Astrocyte of the hippocampus (primary cell): ENCODE measurements around the gene SPTLC3.
A peak's percentile ranks its signal among the peaks of the same experiment; 100 is the strongest.

Experiments
- DNase-seq: peaks from one replicate; pipeline ENCODE4 v3.0.0; 2011; ENCODE audit warnings: low read depth, low spot score

Gene SPTLC3

GRCh38 chr20:13094976-13095375, 86.2 kb downstream of the SPTLC3 start:
- DNase-seq = no peak

DNA sequence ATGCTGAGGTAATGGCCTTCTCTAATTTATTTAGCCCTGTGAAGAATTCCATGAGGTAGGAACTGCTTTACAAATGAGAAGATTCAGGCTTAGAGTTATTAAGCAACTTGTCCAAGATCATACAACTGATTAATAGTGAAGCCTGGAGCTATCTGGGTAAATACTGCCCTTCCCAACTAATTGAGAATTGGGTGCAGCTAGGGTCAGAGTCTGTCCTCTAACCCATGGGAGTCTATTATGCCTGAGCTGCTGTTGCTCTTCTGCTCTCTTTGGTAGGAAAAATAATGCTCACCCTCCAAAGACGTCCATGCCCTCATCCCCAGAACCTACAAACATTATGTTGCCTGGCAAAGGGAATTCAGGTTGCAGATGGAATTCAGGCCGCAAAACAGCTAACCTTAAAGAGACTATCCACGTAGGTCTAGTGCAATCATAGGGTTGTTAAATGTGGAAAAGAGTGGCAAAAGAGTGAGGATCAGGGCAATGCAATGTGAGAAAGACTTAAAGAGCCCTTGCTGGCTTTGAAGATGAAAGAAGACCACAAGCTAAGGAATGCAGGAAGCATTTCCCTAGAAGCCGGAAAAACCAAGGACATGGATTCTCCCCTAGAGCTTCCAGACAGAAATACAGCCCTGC, 90.1 kb downstream of the SPTLC3 start:
- DNase-seq = no peak

DNA sequence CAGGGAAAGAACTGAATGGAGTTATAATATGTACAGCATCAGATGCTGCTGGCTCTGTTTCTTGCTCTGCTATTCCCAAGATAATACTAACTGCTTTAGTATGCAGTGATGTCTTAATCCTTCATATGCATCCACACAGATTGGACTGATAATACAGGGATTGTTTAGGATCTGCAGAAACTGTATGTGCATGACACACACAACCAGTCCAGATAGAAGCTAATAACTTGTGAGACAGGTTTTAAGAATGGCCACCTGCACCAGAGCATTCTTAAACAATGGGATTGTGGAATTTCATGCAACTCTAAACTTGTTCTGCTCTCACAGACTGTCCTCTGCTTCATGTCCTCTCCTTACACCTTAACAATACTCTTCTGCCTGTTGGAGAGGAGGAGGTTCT, 90.9 kb downstream of the SPTLC3 start:
- no peak for DNase-seq

- peak; percentile 30 for DNase-seq
Observed at GRCh38 chr20:13101276-13101675, 92.5 kb downstream of the SPTLC3 start.

GRCh38 chr20:13101706-13102105, 92.9 kb downstream of the SPTLC3 start:
- peak; percentile 20 for DNase-seq

DNA sequence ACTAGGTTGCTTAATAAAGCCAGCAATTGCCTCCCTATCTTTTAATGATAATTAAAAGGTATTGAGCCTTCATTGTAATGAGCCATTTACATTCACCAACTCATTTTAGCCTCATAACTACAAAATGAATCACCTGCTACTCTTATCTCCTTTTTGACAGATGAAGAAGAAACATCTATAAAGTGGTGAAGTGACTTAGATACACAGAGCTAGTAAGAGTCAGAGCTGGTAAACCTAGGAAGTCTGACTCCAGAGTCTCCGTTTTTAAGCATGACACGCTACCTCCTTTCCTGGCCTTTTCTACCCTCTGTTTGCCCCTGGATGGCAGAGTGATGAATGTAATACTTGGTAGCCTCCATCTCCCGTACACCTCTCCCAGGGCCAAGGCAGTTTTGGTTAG, 93.5 kb downstream of the SPTLC3 start:
- DNase-seq = no peak

GRCh38 chr20:13102694-13103093, 93.9 kb downstream of the SPTLC3 start:
- no peak for DNase-seq

DNA sequence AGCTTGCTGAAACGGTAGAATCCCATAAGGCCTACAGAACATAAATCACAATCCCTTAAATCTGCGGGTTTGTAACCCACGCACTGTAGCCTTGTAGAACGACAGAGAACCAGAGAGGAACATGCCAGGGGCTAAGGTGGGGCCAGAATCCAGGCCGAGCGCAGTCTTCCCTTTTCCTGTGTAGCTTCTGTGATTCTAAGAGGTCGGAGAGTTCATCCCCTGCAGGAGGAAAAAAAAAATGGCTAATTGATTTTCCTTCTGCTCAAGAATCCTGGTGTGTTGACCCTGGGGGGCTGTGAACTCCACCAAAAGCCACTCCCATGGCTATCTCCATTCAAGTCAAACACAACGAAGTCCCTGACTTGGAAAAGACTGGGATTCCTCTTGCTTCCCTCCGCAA, 96.3 kb downstream of the SPTLC3 start:
- no peak for DNase-seq

- peak; percentile 48 for DNase-seq
Observed at GRCh38 chr20:13105864-13106457, 97.2 kb downstream of the SPTLC3 start.

- no peak for DNase-seq
Observed at GRCh38 chr20:13109658-13110057, 100.9 kb downstream of the SPTLC3 start.

GRCh38 chr20:13110796-13111195, 102.0 kb downstream of the SPTLC3 start:
- DNase-seq = no peak

GRCh38 chr20:13111249-13111911, 102.6 kb downstream of the SPTLC3 start:
- DNase-seq = no peak

DNA sequence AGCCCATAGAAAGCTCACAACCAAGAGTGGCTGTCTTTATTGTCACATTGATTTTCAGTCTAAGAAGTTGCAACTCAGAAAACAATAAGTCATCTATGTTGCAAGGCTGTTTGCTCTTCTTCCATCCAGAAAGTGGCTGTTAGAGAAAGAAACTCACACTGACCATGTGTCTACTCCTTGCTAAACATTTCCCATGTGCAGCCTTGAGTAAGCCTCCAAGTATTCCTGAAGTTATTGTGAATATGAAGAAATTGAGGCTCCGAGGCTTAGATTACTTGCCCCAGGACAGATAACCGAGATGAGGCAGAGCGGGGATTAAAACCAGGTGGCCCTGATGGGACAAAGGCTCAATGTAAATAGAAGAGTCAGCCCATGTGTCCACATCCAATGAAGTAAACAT, 105.0 kb downstream of the SPTLC3 start:
- DNase-seq = no peak

DNA sequence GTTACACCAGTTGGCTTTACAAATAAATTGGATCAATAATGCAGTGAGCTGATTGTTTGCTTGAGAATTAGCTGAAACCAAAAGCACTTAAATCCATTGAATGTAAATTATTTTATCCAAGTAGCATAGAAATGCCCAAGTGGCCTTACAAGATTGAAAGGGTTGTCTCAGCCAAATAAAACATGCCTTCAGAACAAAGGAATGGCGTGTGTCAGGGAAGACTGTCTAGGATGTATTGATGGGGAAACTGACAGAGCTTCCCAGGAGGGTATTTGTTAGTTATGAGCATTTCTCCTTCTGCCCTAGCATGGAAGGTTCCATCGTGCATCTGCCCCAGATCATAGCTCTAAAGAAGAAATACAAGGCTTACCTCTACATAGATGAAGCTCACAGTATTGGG, 108.4 kb downstream of the SPTLC3 start:
- no peak for DNase-seq

- DNase-seq = no peak
Observed at GRCh38 chr20:13118676-13119075, 109.9 kb downstream of the SPTLC3 start.

- peak; percentile 85 for DNase-seq
Observed at GRCh38 chr20:13119583-13119982, 110.8 kb downstream of the SPTLC3 start.

DNA sequence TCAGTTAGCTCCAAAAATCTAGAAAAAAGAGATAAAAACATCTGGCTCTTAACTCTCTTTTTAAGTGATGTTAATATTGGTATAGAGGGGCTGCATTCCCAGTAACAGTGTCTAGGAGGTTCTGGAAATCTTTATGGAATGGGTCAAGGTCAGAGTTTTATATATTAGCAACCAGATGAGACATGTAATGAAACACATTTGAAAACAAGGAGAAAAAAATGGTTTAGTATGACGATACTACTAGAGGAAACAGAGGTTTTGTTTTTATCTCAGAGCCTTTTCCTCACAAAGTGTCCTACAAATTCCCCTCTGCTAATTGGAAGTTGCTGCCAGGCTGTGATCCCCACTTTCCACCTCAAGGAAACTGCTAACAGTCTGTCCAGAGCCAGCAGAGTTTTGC, 111.7 kb downstream of the SPTLC3 start:
- DNase-seq = no peak

DNA sequence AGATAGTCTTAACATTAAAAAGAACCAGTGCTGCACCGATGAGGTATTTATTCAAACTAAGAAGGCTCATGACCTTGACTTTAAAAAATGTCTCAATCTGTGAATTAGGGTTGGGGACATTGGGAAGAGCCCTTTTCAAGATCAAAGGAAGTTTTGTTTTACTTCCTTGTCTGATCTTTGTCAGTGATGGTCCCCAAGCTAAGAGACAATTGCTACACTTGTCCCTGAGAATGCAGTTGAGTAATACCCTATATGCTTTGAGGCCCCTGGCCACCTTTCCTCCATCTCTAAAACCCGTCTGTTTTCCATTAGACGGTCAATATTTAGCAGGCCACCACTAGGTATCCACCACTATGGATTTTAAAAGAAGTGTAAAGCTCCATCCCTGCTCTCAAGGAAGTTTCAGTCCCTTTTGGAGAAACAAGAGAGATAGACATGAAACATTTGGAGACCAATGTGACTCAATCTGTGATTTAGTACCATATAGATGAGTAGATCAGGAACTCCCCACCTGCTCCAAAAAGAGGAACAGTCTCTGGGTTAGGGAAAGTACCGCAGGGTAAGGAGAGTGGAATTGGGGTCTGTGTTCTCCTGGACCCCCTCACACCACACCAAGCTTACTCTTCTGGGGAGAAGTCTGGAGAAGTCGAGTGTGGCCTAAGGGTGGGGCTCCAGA, 113.2 kb downstream of the SPTLC3 start:
- DNase-seq = no peak

GRCh38 chr20:13125486-13125885, 116.7 kb downstream of the SPTLC3 start:
- no peak for DNase-seq

DNA sequence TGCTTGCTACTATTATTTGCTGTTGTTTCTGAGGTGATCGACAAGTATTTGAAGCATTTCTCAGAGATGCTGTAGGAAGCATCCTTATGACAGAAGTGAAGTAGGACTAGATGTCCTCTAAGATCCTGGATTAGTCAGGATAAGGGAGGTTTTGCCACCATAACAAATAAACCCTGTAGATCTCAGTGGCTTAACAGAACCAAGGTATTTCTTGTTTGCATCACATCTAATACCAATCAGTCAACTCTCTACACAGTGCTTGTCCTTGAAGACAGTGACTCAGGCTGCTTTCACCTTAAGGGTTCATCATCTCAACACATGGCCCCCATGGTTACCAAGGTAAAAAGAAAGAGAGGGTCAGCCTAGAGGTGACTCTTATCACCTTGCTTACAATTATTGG, 119.4 kb downstream of the SPTLC3 start:
- DNase-seq = no peak

DNA sequence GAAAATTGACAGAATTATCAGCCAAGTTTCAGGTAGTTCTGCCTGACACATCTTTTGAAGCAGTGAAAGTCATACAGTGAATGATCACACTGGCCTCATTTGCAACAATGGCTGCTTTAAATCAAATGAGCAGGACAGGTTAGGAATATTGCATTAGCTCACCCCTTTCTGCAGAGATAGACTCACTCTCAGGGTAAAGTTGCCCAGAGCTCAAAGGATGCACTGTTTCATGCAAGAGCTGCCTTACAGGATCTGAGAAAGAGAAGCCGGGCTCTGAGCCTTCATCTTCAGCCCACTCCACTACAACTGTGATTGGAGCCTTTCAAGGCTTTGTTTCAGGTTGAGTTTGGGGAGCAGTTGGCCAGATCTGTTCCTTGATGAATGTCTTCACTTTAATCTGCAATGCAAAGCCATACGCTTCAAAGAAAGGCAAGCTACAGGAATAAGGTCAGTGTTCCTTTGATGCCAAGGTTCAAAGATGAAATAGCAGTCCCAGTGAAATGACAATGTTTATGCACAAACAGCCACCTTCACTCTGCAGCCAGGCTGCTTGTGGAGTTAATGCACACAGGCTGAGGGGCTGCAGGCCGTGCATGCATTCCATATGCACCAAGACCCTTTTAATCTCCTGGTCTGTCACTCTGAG, 121.4 kb downstream of the SPTLC3 start:
- no peak for DNase-seq

GRCh38 chr20:13130707-13131103, 121.9 kb downstream of the SPTLC3 start:
- no peak for DNase-seq
